OCI-LY1 (cell line): Measurements from ENCODE around the gene DLEC1.

Experiments used
- CTCF ChIP-seq: fragments of 200-600 bp; sonication (generic), shearing (Covaris generic); IDR thresholded peaks from 2 replicates; pipeline ENCODE4 v1.5.1; 2017; ENCODE audit warnings: mild to moderate bottlenecking, antibody characterized with exemption, low read length, moderate library complexity, mixed read lengths
- EZH2 ChIP-seq: fragments of 200-600 bp; sonication (generic), shearing (Covaris generic); IDR thresholded peaks from 2 replicates; pipeline ENCODE4 v1.8.0; 2017; ENCODE audit warnings: borderline replicate concordance, mixed run types, mild to moderate bottlenecking, antibody characterized with exemption, low read length, moderate library complexity, mixed read lengths

DNA sequence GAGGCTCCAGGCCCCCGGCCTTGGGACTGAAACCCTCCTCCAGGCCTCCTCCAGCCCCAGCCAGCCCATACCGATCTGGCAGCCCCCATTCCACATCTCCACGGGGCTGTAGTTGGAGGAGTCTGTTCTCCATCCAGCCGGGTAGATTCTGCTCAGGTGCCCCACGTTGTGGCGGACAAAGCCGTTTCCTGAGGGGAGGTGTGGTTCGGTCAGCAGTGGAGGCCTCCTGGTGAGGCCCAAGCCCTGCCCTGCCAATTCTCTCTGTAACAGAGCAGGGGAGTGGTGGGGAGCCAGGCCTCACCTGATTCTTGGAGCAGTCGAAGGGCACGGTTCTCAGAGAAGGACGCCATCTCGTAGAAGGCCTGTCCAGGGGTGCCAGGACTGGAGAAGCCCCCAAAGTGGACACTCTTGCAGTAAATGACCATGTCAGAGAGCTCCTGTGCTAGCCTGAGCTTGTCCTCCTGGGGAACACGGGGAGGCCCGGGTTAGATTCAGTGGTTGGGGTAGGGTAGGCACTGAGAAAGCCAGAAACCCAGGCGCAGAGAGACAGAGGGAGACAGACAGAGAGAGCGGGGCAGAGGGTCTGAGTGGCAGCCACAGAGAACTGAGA, 29.9 kb upstream of the DLEC1 start:
- TF ChIP-seq CTCF: no peak
- no peak for TF ChIP-seq EZH2
